ENCODE results near the gene FHOD1. TPM values are rescaled to one million over a fixed set of nuclear protein-coding genes. Genes with fewer than 3 reads are reported as not detected.

FHOD1 gene
- total and polyA plus RNA-seq, 2 of the 13 experiments (the other 11 are each of a cell fraction or from before 2014, with no cell fraction given), result 20.0 to 20.8 TPM

GRCh38 chr16:67229906-67230808, 17.1 kb downstream of the FHOD1 start:
- Histone ChIP-seq H3K4me2 (ENCODE audit: low read depth, low read length) (no peak overlapping the region), H3K9ac (ENCODE audit: insufficient read depth, low read depth, low read length) (no peak overlapping the region), H3K9me3 (ENCODE audit: low read length) (no peaks in the 10 kb centered on the region), H3K36me3 (replicated peaks in 1 of 2; ENCODE audit: control insufficient read depth in 1 of 2, insufficient read depth in 2 of 2, low read length in 2 of 2) (peaks cover 36 to 44% of the 10 kb centered on the region in 2 experiments), H3K27me3 (ENCODE audit: control insufficient read depth in 1 of 2, insufficient read depth in 2 of 2, low read length in 2 of 2) (peaks cover 0 to 4% of the 10 kb centered on the region in 2 experiments; a peak in 1 of 5 replicates), H3K4me3 (replicated peaks in 1 of 3; ENCODE audit: insufficient read depth in 1 of 3, low read depth in 2 of 3, low read length in 3 of 3) (no peak overlapping the region), H3K27ac (ENCODE audit: extremely low read length, insufficient read depth, low read length) (no peak overlapping the region), H3K4me1 (ENCODE audit: insufficient read depth, low read length) (peaks cover 22% of the 10 kb centered on the region), H3K79me2 (ENCODE audit: insufficient read depth, low read length) (peaks cover 17% of the 10 kb centered on the region), H2AFZ (ENCODE audit: low read length) (no peak overlapping the region), H4K20me1 (ENCODE audit: insufficient read depth, low read length) (no peaks in the 10 kb centered on the region; the same call in 1 of the 2 replicates)
- CTCF ChIA-PET (ENCODE audit: low intra/inter-chr PET ratio, low total read pairs), result no interaction called here
- no TSS peak for BruUV-seq (replicated peaks)
- in situ Hi-C loops (cut with HindIII; ENCODE audit: extremely low pct_ligation_motif_present, low pct_unique_long_range_greater_than_20kb) (no loop called here), intact Hi-C loops (cut with micrococcal nuclease; ENCODE audit: unreplicated experiment) (loop anchor here (5.0 kb wide), 1 partner anchor 43 kb away; no protein-coding TSS in a partner anchor)
- ATAC-seq (no peak), FAIRE-seq (no peak), DNase-seq (ENCODE audit: low spot score) (no peak)
- POLR2A ChIA-PET, result interaction anchor here (4.9 kb wide), 1 partner anchor 17 kb away, joined by 24 read pairs; the partner anchor contains the start of genes FHOD1 and SLC9A5
- WGBS (ENCODE audit: low lambda C conversion rate), result 98% methylated on average over 32 of the region's 32 CpGs
- TF ChIP-seq ZNF709 (CRISPR knock-in tag; IDR thresholded peaks at IDR 0.05), result no peak
- no peak for TF ChIP-seq ZBTB7A (CRISPR knock-in tag; IDR thresholded peaks at IDR 0.05)
- TF ChIP-seq STAT5B (CRISPR knock-in tag; IDR thresholded peaks at IDR 0.05), result no peak
- TF ChIP-seq ADNP (CRISPR knock-in tag; IDR thresholded peaks at IDR 0.05), result no peak
- TF ChIP-seq ZSCAN12 (CRISPR knock-in tag; IDR thresholded peaks at IDR 0.05), result no peak
- TF ChIP-seq ZNF543 (CRISPR knock-in tag; IDR thresholded peaks at IDR 0.05), result no peak
- no peak for TF ChIP-seq SOX13 (IDR thresholded peaks at IDR 0.05)
- no peak for TF ChIP-seq SOX13 (CRISPR knock-in tag; conservative IDR thresholded peaks at IDR 0.05 in 1 of 2, IDR thresholded peaks at IDR 0.05 in 1 of 2)
- TF ChIP-seq FOXM1 (CRISPR knock-in tag; IDR thresholded peaks at IDR 0.05), result no peak
- no peak for TF ChIP-seq CBX5 (CRISPR knock-in tag; IDR thresholded peaks at IDR 0.05; ENCODE audit: borderline replicate concordance)
- TF ChIP-seq MTF2 (CRISPR knock-in tag; IDR thresholded peaks at IDR 0.05; ENCODE audit: borderline replicate concordance), result no peak
- TF ChIP-seq ZNF768 (CRISPR knock-in tag; IDR thresholded peaks at IDR 0.05), result peak; percentile 21; the same call in 1 of the 2 replicates
- TF ChIP-seq ZMYM4 (CRISPR knock-in tag; IDR thresholded peaks at IDR 0.05), result no peak
- TF ChIP-seq DDIT3 (CRISPR knock-in tag; IDR thresholded peaks at IDR 0.05), result no peak
- no peak for TF ChIP-seq TEF (CRISPR knock-in tag; IDR thresholded peaks at IDR 0.05)
- no peak for TF ChIP-seq ZNF17 (CRISPR knock-in tag; IDR thresholded peaks at IDR 0.05)
- TF ChIP-seq BCL6 (CRISPR knock-in tag; IDR thresholded peaks at IDR 0.05), result no peak
- no peak for TF ChIP-seq YY1 (IDR thresholded peaks at IDR 0.05; ENCODE audit: insufficient read depth, insufficient replicate concordance, low read depth, low read length)
- TF ChIP-seq ZFP91 (CRISPR knock-in tag; IDR thresholded peaks at IDR 0.05; ENCODE audit: borderline replicate concordance), result peak; percentile 14; the same call in 1 of the 2 replicates
- TF ChIP-seq KDM5A (IDR thresholded peaks at IDR 0.05; ENCODE audit: borderline replicate concordance, low read length), result no peak
- TF ChIP-seq ZBTB7B (CRISPR knock-in tag; IDR thresholded peaks at IDR 0.05), result no peak
